ENCODE data around the gene COX6B2.
"Not testable (repeated sequence)": the region's sequence is repeated elsewhere in the genome, so short reads cannot be mapped to it uniquely, and the experiment has no call there.

The COX6B2 gene, protein sequence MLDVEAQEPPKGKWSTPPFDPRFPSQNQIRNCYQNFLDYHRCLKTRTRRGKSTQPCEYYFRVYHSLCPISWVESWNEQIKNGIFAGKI

DNA sequence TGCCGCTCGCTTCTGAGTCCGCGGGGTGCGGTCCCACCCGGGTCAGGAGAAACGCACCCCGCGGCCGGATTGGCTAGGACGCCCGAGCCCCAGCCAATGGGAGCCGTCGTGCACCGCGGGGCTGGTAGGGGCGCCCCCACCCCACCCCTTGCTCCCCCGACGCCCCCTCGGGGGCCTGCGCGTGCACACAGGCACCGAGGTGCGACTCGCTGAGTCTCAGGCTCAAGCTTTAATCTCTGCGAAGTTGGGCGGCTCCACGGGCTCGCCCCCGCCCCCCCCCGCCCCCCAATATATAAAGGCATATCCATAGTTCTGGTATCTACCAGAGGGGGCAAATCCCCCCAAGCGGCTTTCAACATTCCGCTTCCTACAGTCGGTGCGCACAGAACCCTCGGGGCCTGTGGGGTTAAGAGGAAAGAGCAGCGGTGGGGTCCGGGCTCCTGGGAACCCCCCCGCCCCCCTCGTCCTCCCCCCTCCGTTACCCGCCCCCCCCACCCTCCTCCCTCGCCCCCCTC lies at the start of gene COX6B2:
Gene COX6B2 (minus strand): TSS at position 22 of the 515 bp plus-strand sequence. CDS start 198 bp downstream, outside the sequence.
- no peaks in the 10 kb centered on the region for H3K9me3 Mint-ChIP-seq
- H3K4me3 Mint-ChIP-seq, result peak within 1 kb of the TSS; percentile 54
- no peak within 1 kb of the TSS for H3K27ac Mint-ChIP-seq
- peaks cover 14% of the 10 kb centered on the region for H3K4me1 Mint-ChIP-seq (ENCODE audit: low read depth)
- H3K27me3 Mint-ChIP-seq, result peaks cover 64% of the 10 kb centered on the region
- H3K36me3 Mint-ChIP-seq (ENCODE audit: low read depth), result no peaks in the 10 kb centered on the region
- no peak for DNase-seq

DNA sequence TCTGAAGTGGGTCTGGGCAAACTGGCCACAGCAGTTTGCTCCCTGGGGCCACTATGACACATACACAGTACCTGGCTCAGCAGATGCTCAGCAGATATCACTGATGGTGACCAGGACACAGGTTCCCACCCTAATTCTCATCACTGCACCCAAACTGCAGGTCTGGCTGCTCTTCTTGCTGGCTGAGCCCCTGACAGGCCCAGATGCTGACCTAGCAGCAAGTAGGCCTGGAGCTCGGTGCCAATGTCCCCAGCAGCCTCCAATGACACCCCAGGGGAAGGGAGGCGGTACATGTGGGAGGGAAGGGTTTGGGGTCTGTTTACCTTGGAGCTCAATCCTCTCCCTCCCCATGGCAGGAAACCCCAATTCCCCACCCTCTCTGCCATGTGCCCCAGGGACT lies 48.0 kb upstream of the COX6B2 start:
- H3K27ac Mint-ChIP-seq, result no peak overlapping the region
- H3K9me3 Mint-ChIP-seq, result no peaks in the 10 kb centered on the region
- peaks cover 75% of the 10 kb centered on the region for H3K36me3 Mint-ChIP-seq (ENCODE audit: low read depth)
- DNase-seq, result no peak
- H3K4me3 Mint-ChIP-seq, result peak overlapping the region; percentile 36
- H3K27me3 Mint-ChIP-seq, result no peaks in the 10 kb centered on the region
- H3K4me1 Mint-ChIP-seq (ENCODE audit: low read depth), result peaks cover 51% of the 10 kb centered on the region

DNA sequence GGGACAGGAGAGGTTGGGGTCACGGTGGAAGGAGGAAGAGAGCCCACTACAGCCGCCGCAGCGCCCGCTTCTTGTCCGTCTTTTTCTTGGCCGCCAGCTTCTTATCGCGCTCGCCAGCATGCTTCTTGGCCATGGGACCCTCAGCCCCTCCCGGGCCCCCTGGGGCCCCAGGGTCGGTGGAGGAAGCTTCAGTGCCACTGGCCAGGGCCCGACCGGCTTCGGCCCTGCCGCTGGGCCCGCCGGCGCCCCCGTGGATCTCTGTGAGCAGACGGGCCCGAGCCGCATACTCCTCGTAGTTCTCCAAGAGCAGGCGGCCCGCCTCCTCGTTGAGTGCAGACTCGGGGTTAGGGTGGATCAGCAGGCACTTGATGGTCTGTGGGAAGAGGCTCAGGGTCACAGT lies 46.9 kb upstream of the COX6B2 start:
- peaks cover 66% of the 10 kb centered on the region for H3K36me3 Mint-ChIP-seq (ENCODE audit: low read depth)
- H3K27ac Mint-ChIP-seq, result peak overlapping the region; percentile 44
- H3K4me3 Mint-ChIP-seq, DNase-seq, H3K27me3 Mint-ChIP-seq, H3K9me3 Mint-ChIP-seq: not testable (repeated sequence)
- H3K4me1 Mint-ChIP-seq (ENCODE audit: low read depth), result peaks cover 48% of the 10 kb centered on the region

DNA sequence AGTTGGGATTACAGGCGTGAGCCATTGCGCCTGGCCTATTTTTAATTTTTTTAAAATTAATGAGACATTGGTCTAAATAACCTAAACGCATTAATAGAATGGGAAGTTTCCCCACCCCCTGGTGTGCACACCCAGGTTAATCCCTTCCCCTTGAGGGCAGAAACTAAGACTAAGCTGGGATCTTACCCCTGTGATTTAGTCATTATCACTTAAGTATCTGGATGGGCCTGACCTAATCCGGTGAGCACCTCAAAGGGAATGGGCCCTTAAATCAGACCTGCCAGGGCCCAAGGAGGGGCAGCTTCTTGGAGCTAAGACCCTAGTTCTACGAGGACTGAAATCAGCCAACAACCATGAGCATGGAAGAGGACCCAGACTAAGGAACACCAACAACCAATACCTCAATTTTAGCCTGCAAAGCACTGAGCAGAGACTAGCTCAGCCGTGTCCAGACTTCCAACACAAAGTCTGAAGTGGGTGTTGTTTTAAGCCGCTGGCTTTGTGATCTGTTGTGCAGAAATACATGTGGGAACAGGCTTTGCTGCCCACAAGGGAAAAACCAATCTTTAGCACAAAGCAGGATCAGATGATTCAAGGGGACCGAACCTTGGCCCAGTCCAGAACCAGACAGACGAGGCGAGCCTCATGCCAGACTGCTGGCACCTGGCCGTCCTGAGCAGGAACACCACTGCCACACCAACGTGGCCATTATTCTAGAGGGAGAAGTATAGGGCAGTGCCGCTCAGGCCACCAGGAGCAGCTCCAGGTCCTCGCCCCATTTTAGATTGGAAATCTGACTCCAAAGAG lies 46.0 kb upstream of the COX6B2 start:
- H3K4me1 Mint-ChIP-seq (ENCODE audit: low read depth), result peaks cover 39% of the 10 kb centered on the region
- H3K27me3 Mint-ChIP-seq, result no peaks in the 10 kb centered on the region
- no peak overlapping the region for H3K4me3 Mint-ChIP-seq
- H3K36me3 Mint-ChIP-seq (ENCODE audit: low read depth), result peaks cover 57% of the 10 kb centered on the region
- no peak for DNase-seq
- H3K9me3 Mint-ChIP-seq, result no peaks in the 10 kb centered on the region
- H3K27ac Mint-ChIP-seq, result no peak overlapping the region

DNA sequence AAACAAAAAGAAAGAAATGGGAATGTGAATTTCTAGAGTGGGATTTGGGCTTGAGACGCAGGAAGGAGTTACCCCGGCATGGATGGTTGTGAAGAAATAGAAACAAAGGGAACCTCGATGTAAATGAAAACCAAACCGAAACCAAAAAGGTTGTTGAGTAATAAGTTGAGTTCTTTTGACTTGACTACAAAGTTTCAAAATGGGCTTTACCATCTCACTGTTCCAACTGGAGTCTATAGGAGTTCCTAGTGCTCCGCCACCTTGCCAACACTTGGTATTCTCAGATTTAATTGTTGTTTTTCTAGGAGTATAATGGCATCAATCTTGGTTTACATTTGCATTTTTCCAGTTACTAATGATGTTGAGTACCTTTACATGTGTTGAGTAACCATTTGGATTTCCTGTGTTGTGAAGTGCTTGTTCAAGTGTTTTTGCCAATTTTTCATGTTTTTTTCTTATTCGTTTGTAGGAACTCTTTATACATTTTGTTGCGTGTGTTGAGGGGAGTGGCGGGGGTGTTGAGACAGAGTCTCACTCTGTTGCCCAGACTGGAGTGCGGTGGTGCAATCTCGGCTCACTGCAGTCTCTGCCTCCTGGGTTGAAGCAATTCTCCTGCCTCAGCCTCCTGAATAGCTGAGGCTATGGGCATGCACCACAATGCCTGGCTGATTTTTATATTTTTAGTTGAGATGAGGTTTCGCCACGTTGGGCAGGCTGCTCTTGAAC lies 43.8 kb upstream of the COX6B2 start:
- Mint-ChIP-seq H3K4me3 (no peak overlapping the region), H3K27ac (peak overlapping the region; percentile 19), H3K4me1 (ENCODE audit: low read depth) (peaks cover 29% of the 10 kb centered on the region), H3K36me3 (ENCODE audit: low read depth) (peaks cover 37% of the 10 kb centered on the region), H3K9me3 (no peaks in the 10 kb centered on the region), H3K27me3 (no peaks in the 10 kb centered on the region)
- DNase-seq, result no peak

DNA sequence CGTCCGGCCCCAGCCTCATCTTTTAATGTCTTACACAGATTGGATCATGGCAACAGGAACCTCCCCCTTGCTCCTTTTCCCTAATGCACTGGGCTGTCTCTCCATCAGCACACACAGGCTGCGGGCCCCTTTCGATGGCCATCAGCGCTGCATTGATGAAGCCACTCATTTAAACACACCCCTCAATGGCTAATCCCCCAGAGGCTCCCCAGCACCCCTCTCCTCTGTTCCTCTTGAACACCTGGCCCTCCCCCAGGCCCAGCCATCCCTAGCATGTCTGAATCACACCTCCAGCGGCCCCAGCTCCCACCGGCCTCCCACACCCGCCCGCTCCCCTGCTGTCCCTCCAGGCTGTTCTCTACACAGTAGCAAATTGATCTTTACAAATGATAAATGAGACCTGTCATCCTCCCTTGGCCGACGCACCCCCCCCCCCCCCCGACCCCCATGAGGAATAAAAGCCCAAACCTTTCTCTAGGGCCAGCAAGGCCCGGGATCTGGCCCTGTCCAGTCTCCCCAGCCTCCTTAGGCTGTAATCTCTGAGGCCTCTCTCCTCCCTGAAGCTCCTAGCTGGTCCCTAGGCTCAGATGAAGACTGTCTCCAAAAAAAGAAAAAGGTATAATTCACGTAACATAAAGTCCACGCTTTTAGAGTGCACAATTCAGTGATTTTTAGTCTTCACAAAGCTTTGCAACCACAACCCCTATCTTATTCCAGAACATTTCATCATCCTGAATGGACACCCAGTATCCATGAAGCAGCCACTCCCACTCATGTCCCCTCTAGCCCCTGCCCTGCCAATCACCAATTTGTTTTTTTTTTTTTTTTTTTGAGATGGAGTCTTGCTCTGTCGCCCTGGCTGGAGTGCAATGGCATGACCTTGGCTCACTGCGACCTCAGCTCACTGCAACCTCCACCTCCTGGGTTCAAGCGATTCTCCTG lies 38.6 kb upstream of the COX6B2 start:
- Mint-ChIP-seq H3K4me1 (ENCODE audit: low read depth) (peaks cover 27% of the 10 kb centered on the region), H3K36me3 (ENCODE audit: low read depth) (peaks cover 38% of the 10 kb centered on the region), H3K4me3 (no peak overlapping the region), H3K9me3 (no peaks in the 10 kb centered on the region), H3K27me3 (no peaks in the 10 kb centered on the region), H3K27ac (peak overlapping the region; percentile 79)
- no peak for DNase-seq

DNA sequence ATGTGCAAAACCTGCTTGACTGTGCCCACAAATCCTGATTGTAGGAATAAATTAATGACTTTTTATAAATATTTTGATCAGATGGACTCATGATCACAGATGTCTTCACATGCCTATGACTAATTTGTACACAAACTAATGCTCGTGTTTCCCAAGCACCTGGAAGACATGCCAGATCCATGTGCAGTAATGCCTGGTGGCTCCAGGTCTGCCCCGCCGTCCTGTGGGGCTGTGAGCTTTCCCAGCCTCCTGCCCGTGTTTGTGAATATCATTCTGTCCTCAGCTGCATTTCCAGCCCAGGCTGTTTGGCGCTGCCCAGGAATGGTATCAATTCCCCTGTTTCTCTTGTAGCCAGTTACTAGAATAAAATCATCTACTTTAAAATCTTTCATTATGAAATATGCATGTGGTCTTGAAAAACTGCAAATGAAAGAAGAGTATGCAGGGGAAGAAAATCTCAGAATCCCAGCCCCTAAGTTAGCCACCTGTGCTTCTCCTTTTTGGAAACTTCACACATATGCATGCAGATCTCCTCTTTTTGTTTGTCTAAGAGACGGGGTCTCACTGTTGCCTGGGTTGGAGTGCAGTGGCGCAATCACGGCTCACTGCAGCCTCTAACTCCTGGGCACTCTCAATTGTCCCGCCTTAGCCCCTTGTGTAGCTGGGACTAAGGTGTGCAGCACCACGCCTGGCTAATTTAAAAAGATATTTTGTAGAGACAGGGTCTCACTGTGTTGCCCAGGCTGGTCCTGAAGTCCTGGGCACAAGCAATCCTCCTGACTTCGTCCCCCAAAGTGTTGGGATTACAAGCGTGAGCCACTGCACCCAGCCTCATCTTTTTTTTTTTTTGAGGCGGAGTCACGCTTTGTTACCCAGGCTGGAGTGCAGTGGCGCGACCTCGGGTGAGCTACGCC lies 37.4 kb upstream of the COX6B2 start:
- Mint-ChIP-seq H3K9me3 (no peaks in the 10 kb centered on the region), H3K36me3 (ENCODE audit: low read depth) (peaks cover 49% of the 10 kb centered on the region), H3K27me3 (no peaks in the 10 kb centered on the region), H3K4me1 (ENCODE audit: low read depth) (peaks cover 31% of the 10 kb centered on the region), H3K4me3 (no peak overlapping the region), H3K27ac (peak overlapping the region; percentile 82)
- no peak for DNase-seq

DNA sequence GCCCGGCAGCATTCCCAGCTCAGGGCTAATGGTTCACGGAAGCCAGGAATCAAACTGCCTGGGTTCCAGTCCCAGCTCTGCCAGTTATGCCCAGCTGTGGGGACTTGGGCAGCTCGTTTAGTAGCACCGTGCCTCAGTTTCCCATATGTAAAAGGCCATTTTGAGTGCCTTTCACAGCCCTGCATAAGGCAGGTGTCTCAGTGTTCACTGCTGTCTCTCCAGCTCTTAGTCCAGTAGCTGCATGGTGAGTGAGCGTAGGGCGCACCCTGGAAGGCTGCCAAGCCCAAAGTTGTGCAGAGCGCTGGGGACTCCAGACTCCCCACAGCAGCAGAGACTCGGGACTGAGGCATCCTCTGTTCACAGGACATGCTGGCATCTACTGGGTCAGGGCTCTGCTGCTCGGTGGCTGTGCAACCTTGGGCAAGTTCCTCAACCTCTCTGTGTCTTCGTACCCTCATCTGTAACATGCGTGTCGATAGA lies 36.7 kb upstream of the COX6B2 start:
- Mint-ChIP-seq H3K9me3 (no peaks in the 10 kb centered on the region), H3K36me3 (ENCODE audit: low read depth) (peaks cover 56% of the 10 kb centered on the region), H3K4me3 (no peak overlapping the region), H3K27me3 (no peaks in the 10 kb centered on the region), H3K27ac (peak overlapping the region; percentile 82), H3K4me1 (ENCODE audit: low read depth) (peaks cover 34% of the 10 kb centered on the region)
- peak; percentile 56 for DNase-seq

DNA sequence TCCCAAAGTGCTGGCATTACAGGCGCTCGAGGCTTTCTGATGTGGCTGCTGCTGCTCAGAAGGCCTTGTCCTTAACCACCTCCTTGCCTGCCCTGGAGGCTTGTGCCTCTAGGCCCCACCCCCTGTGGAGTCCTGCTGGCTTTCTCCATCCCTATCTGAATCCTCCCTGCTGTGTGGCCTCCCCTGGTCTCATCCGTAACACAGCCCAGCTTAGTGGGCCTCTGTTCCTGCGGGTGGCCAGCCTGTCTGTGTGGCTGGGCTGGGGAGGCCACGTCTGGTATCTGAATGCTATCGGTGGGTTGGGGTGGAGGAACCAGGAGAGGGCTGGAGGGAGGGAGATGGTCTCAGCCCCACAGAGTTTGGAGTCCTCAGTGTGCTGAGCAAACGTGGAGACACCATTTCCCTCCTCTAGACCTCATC lies 36.0 kb upstream of the COX6B2 start:
- peak; percentile 53 for DNase-seq
- Mint-ChIP-seq H3K9me3 (no peaks in the 10 kb centered on the region), H3K36me3 (ENCODE audit: low read depth) (peaks cover 63% of the 10 kb centered on the region), H3K27ac (peak overlapping the region; percentile 82), H3K4me1 (ENCODE audit: low read depth) (peaks cover 36% of the 10 kb centered on the region), H3K4me3 (peak overlapping the region; percentile 1), H3K27me3 (no peaks in the 10 kb centered on the region)

DNA sequence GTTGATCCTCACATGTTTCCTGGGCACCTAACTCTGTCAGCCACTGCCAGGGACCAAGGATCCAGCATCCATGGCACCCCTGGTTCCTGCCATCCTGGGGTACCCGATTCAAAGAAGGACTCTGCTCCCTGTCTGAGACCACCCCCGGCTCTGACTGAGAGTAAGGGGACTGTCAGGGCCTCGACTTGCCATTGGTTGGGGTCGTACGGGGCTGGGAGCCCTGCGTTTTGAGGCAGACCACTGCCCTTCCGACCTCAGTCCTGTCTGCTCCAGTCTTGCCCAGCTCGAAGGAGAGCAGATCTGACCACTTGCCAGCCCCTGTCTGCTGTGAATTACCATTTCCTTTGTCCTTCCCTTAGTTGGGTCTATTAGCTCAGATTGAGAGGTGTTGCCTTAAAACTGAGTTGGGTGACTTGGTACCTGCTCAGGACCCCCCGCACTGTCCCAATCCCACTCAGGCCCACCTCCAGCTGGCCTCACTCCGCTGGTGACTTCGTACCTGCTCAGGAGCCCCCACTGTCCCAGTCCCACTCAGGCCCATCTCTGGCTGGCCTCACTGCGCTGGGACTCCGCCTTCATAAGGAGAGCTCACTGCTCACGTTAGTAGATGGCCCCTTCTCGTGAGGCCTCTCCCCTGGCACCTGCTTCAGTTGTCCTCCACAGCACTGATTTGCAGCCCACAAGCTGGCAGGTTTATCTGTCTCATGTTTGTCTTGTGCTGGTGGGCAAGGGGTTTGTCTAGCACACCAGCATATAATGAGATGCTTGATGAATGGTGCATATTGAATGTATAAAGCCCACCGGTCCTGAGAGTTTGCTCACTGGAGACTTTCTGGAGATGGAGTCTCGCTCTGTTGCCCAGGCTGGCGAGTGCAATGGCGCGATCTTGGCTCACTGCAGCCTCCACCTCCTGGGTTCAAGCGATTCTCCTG lies 35.1 kb upstream of the COX6B2 start:
- Mint-ChIP-seq H3K36me3 (ENCODE audit: low read depth) (peaks cover 65% of the 10 kb centered on the region), H3K4me3 (peak overlapping the region; percentile 92), H3K9me3 (no peaks in the 10 kb centered on the region), H3K27ac (peak overlapping the region; percentile 99), H3K27me3 (no peaks in the 10 kb centered on the region), H3K4me1 (ENCODE audit: low read depth) (peaks cover 39% of the 10 kb centered on the region)
- DNase-seq, result no peak

DNA sequence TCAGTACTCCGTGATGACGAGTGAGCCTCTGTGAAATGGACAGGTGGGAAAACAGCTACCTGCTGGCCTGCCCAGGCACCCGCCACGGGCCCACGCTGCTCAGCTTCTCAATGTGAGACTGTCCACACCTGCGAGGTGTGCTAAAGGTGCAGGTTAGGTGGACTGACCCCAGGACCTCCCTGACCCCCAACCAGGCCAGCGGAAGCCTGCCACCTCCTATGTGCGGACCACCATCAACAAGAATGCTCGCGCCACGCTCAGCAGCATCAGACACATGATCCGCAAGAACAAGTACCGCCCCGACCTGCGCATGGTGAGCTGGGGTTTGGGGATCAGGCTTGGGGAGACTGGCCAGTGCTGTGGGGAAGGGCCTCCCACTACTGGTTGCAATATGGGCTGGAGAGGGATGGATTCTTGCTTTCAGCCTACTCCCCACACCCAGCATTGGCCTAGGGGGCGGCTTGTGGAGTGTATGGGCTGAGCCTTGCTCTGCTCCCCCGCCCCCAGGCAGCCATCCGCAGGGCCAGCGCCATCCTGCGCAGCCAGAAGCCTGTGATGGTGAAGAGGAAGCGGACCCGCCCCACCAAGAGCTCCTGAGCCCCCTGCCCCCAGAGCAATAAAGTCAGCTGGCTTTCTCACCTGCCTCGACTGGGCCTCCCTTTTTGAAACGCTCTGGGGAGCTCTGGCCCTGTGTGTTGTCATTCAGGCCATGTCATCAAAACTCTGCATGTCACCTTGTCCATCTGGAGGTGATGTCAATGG lies 33.4 kb upstream of the COX6B2 start:
- H3K36me3 Mint-ChIP-seq (ENCODE audit: low read depth), result peaks cover 73% of the 10 kb centered on the region
- DNase-seq, result no peak
- H3K9me3 Mint-ChIP-seq, result no peaks in the 10 kb centered on the region
- H3K4me1 Mint-ChIP-seq (ENCODE audit: low read depth), result peaks cover 49% of the 10 kb centered on the region
- H3K27ac Mint-ChIP-seq, result peak overlapping the region; percentile 99
- peak overlapping the region; percentile 92 for H3K4me3 Mint-ChIP-seq
- H3K27me3 Mint-ChIP-seq, result no peaks in the 10 kb centered on the region

DNA sequence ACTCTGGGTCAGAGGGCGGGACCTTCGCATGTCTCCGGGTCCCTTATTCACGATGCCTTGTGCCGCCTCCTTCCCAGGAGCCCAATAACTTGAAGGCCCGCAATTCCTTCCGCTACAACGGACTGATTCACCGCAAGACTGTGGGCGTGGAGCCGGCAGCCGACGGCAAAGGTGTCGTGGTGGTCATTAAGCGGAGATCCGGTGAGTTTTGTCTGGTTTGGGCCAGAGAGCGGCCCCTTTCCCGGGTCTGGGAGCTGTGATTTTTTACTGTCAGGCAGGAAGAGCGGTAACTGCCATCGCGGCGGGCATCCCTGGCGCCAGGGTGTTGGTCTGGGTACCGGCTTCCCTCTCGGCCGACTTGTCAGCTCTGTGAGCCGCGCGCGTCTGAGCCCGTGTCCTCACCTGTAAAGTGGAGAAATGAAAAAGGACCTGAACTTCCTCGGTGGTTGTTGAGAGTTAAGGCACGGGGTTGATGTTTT lies 32.0 kb upstream of the COX6B2 start:
- H3K4me3 Mint-ChIP-seq, result peak overlapping the region; percentile 92
- H3K9me3 Mint-ChIP-seq, result no peaks in the 10 kb centered on the region
- H3K4me1 Mint-ChIP-seq (ENCODE audit: low read depth), result peaks cover 59% of the 10 kb centered on the region
- DNase-seq, result no peak
- no peaks in the 10 kb centered on the region for H3K27me3 Mint-ChIP-seq
- peaks cover 80% of the 10 kb centered on the region for H3K36me3 Mint-ChIP-seq (ENCODE audit: low read depth)
- peak overlapping the region; percentile 99 for H3K27ac Mint-ChIP-seq

Data from activated T-cell treated with anti-CD3 and anti-CD28 coated beads, Interleukin-2, amount 50 U/mL, for 24 hours (primary cell).